GM23338 (cell line): ENCODE data around the gene ZCCHC24.

Experiments used
- CTCF ChIP-seq, 2 experiments: fragments of 200-600 bp in 1 of 2; sonication (generic) in 1 of 2; conservative IDR thresholded peaks; 2 replicates each; pipeline versions ENCODE4 v1.5.1 to v1.6.1; 2016 to 2017; ENCODE audit warnings: antibody characterized with exemption in 2 of 2, low read depth in 2 of 2, mild to moderate bottlenecking in 2 of 2, moderate library complexity in 1 of 2
- ETS1 ChIP-seq: IDR thresholded peaks from 2 replicates; pipeline ENCODE4 v1.6.1; 2016; ENCODE audit warnings: antibody characterized with exemption
- EZH2 ChIP-seq: fragments of 200-600 bp; sonication (generic); IDR thresholded peaks from one replicate; pipeline ENCODE4 v1.8.0; 2017; ENCODE audit warnings: antibody characterized with exemption, mild to moderate bottlenecking, low read depth; ENCODE audit not compliant: unreplicated experiment
- EZH2phosphoT487 ChIP-seq: fragments of 200-600 bp; sonication (generic); IDR thresholded peaks from one replicate; pipeline ENCODE4 v1.8.1; 2018; ENCODE audit warnings: antibody characterized with exemption; ENCODE audit not compliant: unreplicated experiment
- NANOG ChIP-seq: IDR thresholded peaks from 2 replicates; pipeline ENCODE4 v1.6.1; 2016; ENCODE audit warnings: antibody characterized with exemption, borderline replicate concordance
- POLR2AphosphoS5 ChIP-seq: IDR thresholded peaks from 2 replicates; pipeline ENCODE4 v1.6.1; 2016; ENCODE audit warnings: antibody characterized with exemption, low read depth
- REST ChIP-seq: IDR thresholded peaks from one replicate; pipeline ENCODE4 v1.6.1; 2018; ENCODE audit warnings: antibody characterized with exemption; ENCODE audit not compliant: unreplicated experiment
- ZNF114 ChIP-seq: fragments of 250-450 bp; sonication (Bioruptor Pico); IDR thresholded peaks from 2 replicates; pipeline ENCODE4 v1.5.0; 2020; ENCODE audit warnings: mild to moderate bottlenecking, moderate library complexity

GRCh38 chr10:79460687-79461086, 15.3 kb upstream of the ZCCHC24 start:
- TF ChIP-seq CTCF (conservative IDR thresholded peaks at IDR 0.05; ENCODE audit: low read depth in 2 of 2) (no peak), REST (no peak), EZH2 (no peak), POLR2AphosphoS5 (no peak), EZH2phosphoT487 (no peak), ZNF114 (CRISPR knock-in tag) (no peak), ETS1 (no peak), NANOG (no peak)
